Uterus (tissue), 4 donors: ENCODE results near the gene THAP3. TPM values are rescaled to one million over a fixed set of nuclear protein-coding genes. Genes with fewer than 3 reads are reported as not detected.
A peak's percentile ranks its signal among the peaks of the same experiment; 100 is the strongest.

Source experiments
- DNase-seq, 2 donors: peaks; one replicate each; pipeline ENCODE4 v3.0.0-alpha.2; 2019 to 2020
- H3K27ac ChIP-seq, 2 donors: fragments of 200-600 bp; sonication (generic); 1 replicate in 1 of 2; 2 replicates in 1 of 2; pipeline ENCODE4 v1.5.1; 2016 to 2018
- H3K27me3 ChIP-seq, 2 donors: fragments of 200-600 bp; sonication (generic); one replicate each; pipeline ENCODE4 v1.5.1; 2018 to 2019; ENCODE audit warnings: control low read depth in 1 of 2
- H3K36me3 ChIP-seq, 2 donors: fragments of 200-600 bp; sonication (generic); one replicate each; pipeline ENCODE4 v1.5.1; 2019; ENCODE audit warnings: control low read depth in 1 of 2
- H3K4me1 ChIP-seq, 2 donors: fragments of 200-600 bp; sonication (generic); one replicate each; pipeline ENCODE4 v1.5.1; 2018 to 2019; ENCODE audit warnings: control low read depth in 1 of 2
- H3K4me3 ChIP-seq, 2 donors: fragments of 200-600 bp; sonication (generic); 1 replicate in 1 of 2; 2 replicates in 1 of 2; pipeline ENCODE4 v1.5.1; 2018 to 2019; ENCODE audit warnings: mild to moderate bottlenecking in 1 of 2
- H3K9me3 ChIP-seq, 2 donors: fragments of 200-600 bp; sonication (generic); one replicate each; pipeline ENCODE4 v1.5.1; 2019; ENCODE audit warnings: control low read depth in 1 of 2
- CTCF ChIP-seq, 4 experiments: fragments of 200-600 bp in 2 of 4; fragments of 450-650 bp in 2 of 4; sonication (generic) in 2 of 4; IDR thresholded peaks; one replicate each; pipeline ENCODE4 v1.5.1; 2016 to 2019; ENCODE audit warnings: antibody characterized with exemption in 4 of 4, mild to moderate bottlenecking in 2 of 4, moderate library complexity in 1 of 4
- POLR2A ChIP-seq, 2 donors: fragments of 450-650 bp; IDR thresholded peaks; one replicate each; pipeline ENCODE4 v1.6.1; 2016; ENCODE audit warnings: antibody characterized with exemption in 2 of 2, mild to moderate bottlenecking in 1 of 2, moderate library complexity in 1 of 2
- intact Hi-C: fragments of 100-400 bp; cut with DNase I; formaldehyde crosslinking; loops from one replicate; pipeline ENCODE4 v1.15.1; 2023; ENCODE audit warnings: low total_unique reads
- total RNA-seq, 4 donors: library from RNA; depleted of rRNA in 3 of 4; stranded (reverse); fragments of >200 nt in 3 of 4; gene quantifications; one replicate each; pipeline versions ENCODE4 v1.1.0 to v1.2.4, GENCODE V29; 2014 to 2023
- donor health status: DM: yes; HTN: yes; CAD: no.

The THAP3 gene
- total RNA-seq = 10 to 100 TPM; 19.1 to 23.9 (median 21.9) TPM

- no peaks in the 10 kb centered on the region for H3K27me3 ChIP-seq
- DNase-seq = peak; percentile 85
- peak within 1 kb of the TSS; percentile 58 to 94 for H3K4me3 ChIP-seq
- intact Hi-C loops = no loop called here
- H3K36me3 ChIP-seq = no peaks in the 10 kb centered on the region
- TF ChIP-seq POLR2A (IDR thresholded peaks at IDR 0.05) (peak; percentile 9 to 49), CTCF (IDR thresholded peaks at IDR 0.05) (no peak)
- H3K9me3 ChIP-seq = no peaks in the 10 kb centered on the region
- peaks cover 0 to 5% of the 10 kb centered on the region in 2 donors for H3K4me1 ChIP-seq
- H3K27ac ChIP-seq = peak within 1 kb of the TSS; percentile 90
These were observed at the start of gene THAP3 for GRCh38 chr1:6624710-6625583. THAP3 (plus strand) TSS chr1:6624868; CDS start chr1:6625219, 351 bp downstream.

- Histone ChIP-seq H3K4me3 (no peak overlapping the region), H3K4me1 (peaks cover 0 to 9% of the 10 kb centered on the region in 2 donors), H3K9me3 (no peaks in the 10 kb centered on the region), H3K27ac (no peak overlapping the region), H3K36me3 (no peaks in the 10 kb centered on the region), H3K27me3 (no peaks in the 10 kb centered on the region)
- DNase-seq = no peak
- intact Hi-C loops = no loop called here
- no peak for TF ChIP-seq CTCF (IDR thresholded peaks at IDR 0.05)
- no peak for TF ChIP-seq POLR2A (IDR thresholded peaks at IDR 0.05)
These were observed 46.7 kb upstream of the THAP3 start for GRCh38 chr1:6577831-6578525.

GRCh38 chr1:6578624-6579373, 45.9 kb upstream of the THAP3 start:
- intact Hi-C loops = no loop called here
- peaks cover 0 to 9% of the 10 kb centered on the region in 2 donors for H3K4me1 ChIP-seq
- H3K27ac ChIP-seq = peak overlapping the region; percentile 91 to 94
- H3K36me3 ChIP-seq = no peaks in the 10 kb centered on the region
- H3K9me3 ChIP-seq = no peaks in the 10 kb centered on the region
- no peak for DNase-seq
- TF ChIP-seq POLR2A (IDR thresholded peaks at IDR 0.05) (no peak), CTCF (IDR thresholded peaks at IDR 0.05) (no peak)
- no peaks in the 10 kb centered on the region for H3K27me3 ChIP-seq
- H3K4me3 ChIP-seq = peak overlapping the region in 1 of 2 donors; percentile 69

GRCh38 chr1:6579374-6580118, 45.1 kb upstream of the THAP3 start, which contains the start of gene ZBTB48:
ZBTB48 (plus strand) TSS chr1:6579994; CDS start chr1:6580610, 616 bp downstream.
- DNase-seq = peak; percentile 99 to 100
- intact Hi-C loops = no loop called here
- Histone ChIP-seq H3K9me3 (no peaks in the 10 kb centered on the region), H3K4me1 (peaks cover 0 to 9% of the 10 kb centered on the region in 2 donors), H3K4me3 (peak within 1 kb of the TSS; percentile 69 to 85), H3K27me3 (no peaks in the 10 kb centered on the region), H3K27ac (peak within 1 kb of the TSS; percentile 91 to 94), H3K36me3 (no peaks in the 10 kb centered on the region)
- TF ChIP-seq POLR2A (IDR thresholded peaks at IDR 0.05) = peak; percentile 95 to 96
- TF ChIP-seq CTCF (IDR thresholded peaks at IDR 0.05) = peak in 1 of 4 experiments; percentile 12
